ENCODE data around the gene TEAD4.

Gene TEAD4

DNA sequence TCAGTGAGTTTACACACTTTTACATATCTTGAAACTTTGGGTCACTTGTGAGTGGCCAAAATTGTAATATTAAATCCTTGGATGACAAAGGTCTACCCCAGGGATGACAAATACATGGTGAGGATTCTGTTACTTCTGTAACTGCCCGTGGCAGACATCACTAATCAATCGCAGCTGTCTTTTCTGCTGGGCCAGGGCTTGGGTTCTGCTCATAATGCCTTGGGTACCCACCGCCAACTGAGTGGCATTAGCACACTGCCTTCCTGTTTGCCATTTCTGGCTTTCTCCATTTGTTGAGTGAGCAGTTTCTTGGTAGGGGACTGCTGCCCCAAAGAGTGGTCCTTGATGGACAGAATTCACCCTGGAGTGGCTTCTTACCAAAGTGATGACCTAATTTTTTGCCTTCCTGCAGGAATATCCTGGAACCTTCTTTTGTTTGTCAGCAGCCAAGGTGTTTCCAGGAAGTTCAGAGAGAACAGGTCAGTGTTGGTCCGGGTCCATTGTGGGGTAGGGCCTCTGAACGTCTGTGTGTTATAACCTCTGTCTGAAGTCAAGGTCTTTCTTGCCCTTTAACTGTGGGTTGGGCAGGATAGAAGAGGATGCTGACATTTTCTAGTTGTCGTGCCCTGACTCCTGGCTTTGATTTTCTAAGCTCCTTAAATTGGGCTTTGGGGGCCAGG, 124.2 kb downstream of the TEAD4 start:
- DNase-seq (ENCODE audit: low spot score): no peak

DNA sequence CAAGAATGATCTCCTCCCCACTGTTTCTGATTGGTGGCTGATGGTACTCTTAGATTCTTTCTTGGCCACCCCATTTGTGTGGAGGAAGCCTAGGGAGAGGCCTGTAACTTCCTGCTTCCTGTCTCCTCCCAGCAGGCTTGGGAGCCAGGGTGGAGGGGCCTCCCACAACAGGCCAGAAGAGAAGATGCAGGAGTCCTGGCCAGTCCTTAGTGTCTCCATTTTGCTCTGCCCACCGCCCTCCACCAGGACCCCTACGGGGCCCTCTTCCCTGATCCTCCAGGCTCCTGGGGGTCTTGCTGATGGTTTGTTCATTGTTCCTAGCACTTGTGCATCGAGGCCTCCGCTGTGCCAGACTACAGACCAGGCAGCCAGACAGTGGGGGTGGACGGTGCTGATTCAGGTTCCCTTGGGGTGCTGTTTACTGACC, 124.7 kb downstream of the TEAD4 start:
- DNase-seq (ENCODE audit: low spot score): no peak

DNA sequence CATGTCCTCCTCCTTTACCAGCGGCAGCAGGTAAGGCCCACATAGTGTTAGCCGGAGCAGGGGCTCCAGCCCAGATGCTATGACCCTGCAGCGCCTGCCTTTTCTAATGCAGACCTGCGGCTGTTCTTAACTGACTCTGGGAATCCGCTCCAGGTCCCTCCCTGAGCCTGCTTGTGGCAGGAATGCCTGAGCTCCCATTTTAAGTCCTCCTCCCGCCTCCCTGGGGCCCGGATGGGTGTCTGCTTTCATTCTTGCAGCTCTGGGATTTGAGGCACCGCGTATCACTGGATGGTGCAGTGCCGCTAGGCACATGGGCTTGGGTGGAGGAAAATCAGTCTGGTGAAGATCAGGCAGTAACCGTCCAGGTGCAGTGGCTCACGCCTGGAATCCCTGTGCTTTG, 125.5 kb downstream of the TEAD4 start:
- DNase-seq (ENCODE audit: low spot score): no peak

DNA sequence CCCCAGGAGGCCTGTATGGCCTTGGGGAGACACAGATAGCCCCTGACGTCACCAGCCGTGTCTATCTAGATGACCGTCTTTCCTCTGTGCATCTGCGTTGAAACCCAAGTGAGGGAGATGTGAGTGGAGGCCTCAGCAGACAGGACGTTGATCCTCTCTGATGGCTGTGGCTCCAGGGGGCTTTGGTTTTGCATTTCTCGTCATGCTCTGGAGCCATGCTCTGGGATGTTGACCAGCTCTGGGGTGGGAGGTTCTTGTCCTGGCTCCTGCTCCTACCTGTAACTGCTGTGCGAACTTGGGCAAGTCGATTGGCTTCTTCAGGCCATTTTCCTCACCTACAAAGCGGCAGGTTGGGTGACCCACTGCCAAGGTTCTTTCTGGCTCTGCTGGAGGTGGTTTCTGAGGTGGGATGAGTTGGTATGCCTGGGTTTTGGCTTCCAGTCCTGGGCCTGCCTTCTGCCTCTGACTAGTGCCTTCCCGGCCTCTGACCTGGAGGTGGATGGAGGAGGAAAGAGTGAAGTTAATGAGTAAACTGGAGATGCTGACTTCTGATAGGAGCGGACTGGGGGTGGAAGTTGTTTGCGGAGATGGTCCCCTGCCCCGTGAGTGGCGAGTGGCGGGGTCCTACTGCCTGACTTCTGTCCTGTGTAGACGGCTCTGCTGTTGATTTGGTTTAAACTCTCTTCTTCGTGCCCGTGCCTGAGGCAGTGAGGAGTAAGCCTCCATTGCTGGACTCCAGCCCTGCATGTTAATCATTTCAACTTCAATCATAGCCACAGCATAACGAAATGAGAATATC, 126.3 kb downstream of the TEAD4 start:
- DNase-seq (ENCODE audit: low spot score): no peak

DNA sequence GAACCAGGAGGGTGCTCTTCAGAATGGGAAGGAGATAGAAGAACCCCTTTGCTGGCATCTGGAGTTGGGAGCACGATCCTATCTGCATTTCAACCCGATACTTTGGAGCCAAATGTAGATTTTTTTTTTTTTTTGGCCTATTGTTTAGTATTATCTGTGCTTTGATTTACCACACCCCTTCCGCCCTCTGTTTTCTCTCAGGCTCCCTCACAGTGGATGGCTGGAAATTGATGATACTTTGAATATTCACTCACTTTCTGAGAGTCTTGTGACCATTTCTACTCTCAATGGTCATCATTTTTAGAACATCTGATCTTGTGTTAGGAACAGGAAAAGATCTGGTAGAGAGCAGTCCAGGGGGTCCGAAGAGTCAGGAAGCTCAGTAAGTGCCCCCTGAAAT, 127.0 kb downstream of the TEAD4 start:
- DNase-seq (ENCODE audit: low spot score): no peak

DNA sequence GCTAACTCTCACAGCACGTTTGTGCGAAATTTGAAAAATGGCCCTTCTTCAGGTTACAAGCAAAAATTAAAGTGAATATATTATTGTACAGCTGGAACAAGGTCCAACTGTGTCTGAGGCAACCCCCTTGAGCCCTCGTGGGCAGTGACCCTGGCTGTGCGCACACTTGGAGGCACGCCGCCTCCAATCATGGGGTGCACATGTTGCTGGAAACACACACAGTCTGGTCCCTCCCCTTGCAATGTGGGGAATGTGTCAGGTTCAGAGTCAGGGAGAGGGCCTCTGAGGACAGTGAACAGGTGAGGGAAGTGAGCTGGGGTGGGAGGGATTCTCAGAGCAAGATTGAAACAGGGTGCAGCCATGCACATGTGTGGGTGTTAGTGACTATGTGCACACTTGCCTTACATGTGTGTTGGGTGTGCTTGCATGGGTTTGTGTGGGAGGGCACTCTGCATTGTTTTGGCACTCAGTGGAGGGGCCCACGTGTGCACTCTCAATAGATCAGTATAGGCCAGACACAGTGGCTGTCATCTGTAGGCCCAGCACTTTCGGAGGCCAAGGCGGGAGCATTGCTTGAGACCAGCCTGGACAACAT, 127.6 kb downstream of the TEAD4 start:
- no peak for DNase-seq (ENCODE audit: low spot score)

DNA sequence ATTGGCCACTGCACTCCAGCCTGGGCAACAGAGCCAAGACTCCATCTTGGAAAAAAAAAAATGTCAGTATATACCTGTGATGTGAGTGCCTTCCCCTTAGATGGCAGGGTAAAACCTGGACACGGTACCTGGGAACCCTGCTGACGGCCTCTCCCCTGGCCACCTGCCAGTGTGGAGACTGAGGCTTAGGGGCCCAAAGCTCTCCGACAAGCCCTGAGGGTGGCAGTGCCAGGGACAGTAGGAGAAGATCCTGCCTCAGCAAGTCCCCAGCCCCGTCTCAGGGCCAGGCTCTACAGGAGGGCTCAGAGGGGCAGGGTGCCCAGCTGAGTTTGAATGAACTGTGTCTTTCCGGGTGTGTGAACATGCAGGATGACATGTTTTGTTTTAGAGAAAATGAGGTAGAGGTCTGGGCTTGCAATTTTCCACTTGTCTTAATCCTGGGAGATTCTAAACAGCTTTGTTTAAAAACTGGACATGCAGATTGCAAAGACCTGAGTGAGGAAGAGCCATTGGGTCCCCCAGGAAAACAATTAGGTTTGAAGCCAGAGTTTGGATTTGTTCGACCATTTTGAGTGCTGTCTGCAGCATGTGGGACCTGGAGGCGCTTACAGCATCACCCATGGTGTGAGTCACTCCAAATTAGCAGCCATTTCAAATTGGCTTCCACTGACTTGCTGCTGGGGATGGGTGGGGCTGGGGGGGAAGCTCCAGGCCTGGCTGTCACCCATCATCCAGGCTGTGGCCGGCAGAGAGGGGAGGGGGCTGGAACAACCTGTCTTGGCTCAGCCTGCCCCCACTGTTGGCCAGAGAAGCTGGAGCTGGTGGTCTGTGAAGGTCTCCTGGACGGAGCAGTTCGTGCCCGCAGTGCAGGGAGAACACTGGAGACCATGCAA, 128.8 kb downstream of the TEAD4 start:
- no peak for DNase-seq (ENCODE audit: low spot score)

DNA sequence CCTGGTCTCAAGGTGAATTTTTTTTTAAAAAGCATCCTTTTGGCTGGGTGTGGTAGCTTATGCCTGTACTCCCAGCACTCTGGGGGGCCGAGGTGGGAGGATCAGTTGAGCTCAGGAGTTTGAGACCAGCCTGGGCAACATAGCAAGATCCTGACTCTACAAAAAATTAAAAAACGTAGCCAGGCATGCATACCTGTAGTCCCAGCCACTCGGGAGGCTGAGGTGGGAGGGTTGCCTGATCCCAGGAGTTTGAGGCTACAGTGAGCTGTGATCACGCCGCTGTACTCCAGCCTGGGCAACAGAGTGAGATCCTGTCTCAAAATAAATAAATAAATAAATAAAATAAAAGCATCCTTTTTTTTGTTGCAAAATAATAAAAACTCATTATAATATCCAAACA, 130.4 kb downstream of the TEAD4 start:
- no peak for DNase-seq (ENCODE audit: low spot score)
